Measurements from ENCODE around the gene CUL2. TPM values are rescaled to one million over a fixed set of nuclear protein-coding genes. Genes with fewer than 3 reads are reported as not detected.

The CUL2 gene
- total and polyA plus RNA-seq, 10 donors: 7.8 to 37.5 (median 20.5) TPM

GRCh38 chr10:35058686-35059085, 31.5 kb downstream of the CUL2 start:
- no peak for DNase-seq
- no peaks in the 10 kb centered on the region for H3K27me3 ChIP-seq (replicated peaks in 1 of 7)
- no peak for TF ChIP-seq POLR2AphosphoS5 (IDR thresholded peaks at IDR 0.05)
- TF ChIP-seq POLR2A (IDR thresholded peaks at IDR 0.05): no peak
- TF ChIP-seq CTCF (IDR thresholded peaks at IDR 0.05 in 8 of 11, conservative IDR thresholded peaks at IDR 0.05 in 3 of 11): no peak

GRCh38 chr10:35058134-35058533, 32.0 kb downstream of the CUL2 start:
- H3K4me1 ChIP-seq: peaks cover 0 to 43% (median 16%) of the 10 kb centered on the region in 6 donors
- H3K9me3 ChIP-seq: no peaks in the 10 kb centered on the region
- peak overlapping the region in 7 of 8 donors; percentile 5 to 67 (median 49) for H3K27ac ChIP-seq
- TF ChIP-seq POLR2AphosphoS5 (IDR thresholded peaks at IDR 0.05) (no peak), CTCF (IDR thresholded peaks at IDR 0.05 in 8 of 11, conservative IDR thresholded peaks at IDR 0.05 in 3 of 11) (no peak), POLR2A (IDR thresholded peaks at IDR 0.05) (no peak)
- intact Hi-C loops (cut with DNase I; ENCODE audit: low total_unique reads): no loop called here
- DNase-seq: no peak
- H3K36me3 ChIP-seq: peaks cover 0 to 98% (median 43%) of the 10 kb centered on the region in 6 donors
- H3K4me3 ChIP-seq: no peak overlapping the region
- H3K27me3 ChIP-seq (replicated peaks in 1 of 7): no peaks in the 10 kb centered on the region
- 17 to 33% (median 23%) methylated on average over 6 of the region's 6 CpGs for WGBS, 5 donors

More at GRCh38 chr10:35058686-35059085, 31.5 kb downstream of the CUL2 start:
- no peaks in the 10 kb centered on the region for H3K9me3 ChIP-seq
- H3K27ac ChIP-seq: peak overlapping the region in 5 of 8 donors; percentile 16 to 67 (median 56)
- no peak overlapping the region for H3K4me3 ChIP-seq
- peaks cover 0 to 43% (median 16%) of the 10 kb centered on the region in 6 donors for H3K4me1 ChIP-seq
- intact Hi-C loops (cut with DNase I; ENCODE audit: low total_unique reads): no loop called here
- peaks cover 0 to 98% (median 43%) of the 10 kb centered on the region in 6 donors for H3K36me3 ChIP-seq
- 81 to 100% (median 93%) methylated on average over 1 of the region's 1 CpG for WGBS, 5 donors

GRCh38 chr10:35056686-35057085, 33.5 kb downstream of the CUL2 start:
- H3K27me3 ChIP-seq (replicated peaks in 1 of 7): no peaks in the 10 kb centered on the region
- peak overlapping the region in 7 of 8 donors; percentile 21 to 69 (median 42) for H3K27ac ChIP-seq
- H3K36me3 ChIP-seq: peaks cover 0 to 98% (median 42%) of the 10 kb centered on the region in 6 donors
- peaks cover 0 to 43% (median 16%) of the 10 kb centered on the region in 6 donors for H3K4me1 ChIP-seq
- 69 to 82% (median 75%) methylated on average over 5 of the region's 5 CpGs for whole genome bisulfite sequencing, 5 donors
- TF ChIP-seq CTCF (IDR thresholded peaks at IDR 0.05 in 8 of 11, conservative IDR thresholded peaks at IDR 0.05 in 3 of 11): no peak
- TF ChIP-seq POLR2A (IDR thresholded peaks at IDR 0.05): no peak
- no peak for TF ChIP-seq POLR2AphosphoS5 (IDR thresholded peaks at IDR 0.05)
- H3K9me3 ChIP-seq: no peaks in the 10 kb centered on the region
- no peak for DNase-seq
- H3K4me3 ChIP-seq: no peak overlapping the region
- intact Hi-C loops (cut with DNase I; ENCODE audit: low total_unique reads): no loop called here

- H3K4me1 ChIP-seq: peaks cover 0 to 43% (median 16%) of the 10 kb centered on the region in 6 donors
- H3K9me3 ChIP-seq: no peaks in the 10 kb centered on the region
- intact Hi-C loops (cut with DNase I; ENCODE audit: low total_unique reads): no loop called here
- H3K27me3 ChIP-seq (replicated peaks in 1 of 7): no peaks in the 10 kb centered on the region
- 50 to 90% (median 84%) methylated on average over 1 of the region's 1 CpG for WGBS, 5 donors
- peaks cover 0 to 98% (median 43%) of the 10 kb centered on the region in 6 donors for H3K36me3 ChIP-seq
- no peak for DNase-seq
- H3K27ac ChIP-seq: peak overlapping the region in 7 of 8 donors; percentile 21 to 69 (median 42)
- TF ChIP-seq CTCF (IDR thresholded peaks at IDR 0.05 in 8 of 11, conservative IDR thresholded peaks at IDR 0.05 in 3 of 11) (no peak), POLR2AphosphoS5 (IDR thresholded peaks at IDR 0.05) (no peak), POLR2A (IDR thresholded peaks at IDR 0.05) (no peak)
- H3K4me3 ChIP-seq: no peak overlapping the region
Measured at GRCh38 chr10:35056133-35056532, 34.0 kb downstream of the CUL2 start.

Data from spleen (tissue), 11 donors.